SK-N-MC (cell line): ENCODE measurements around the gene SEL1L3.

ENCODE experiments used
- EZH2 ChIP-seq: fragments of 200-600 bp; sonication (generic); IDR thresholded peaks from one replicate; pipeline ENCODE4 v1.6.1; 2017; ENCODE audit warnings: antibody characterized with exemption
- FOXP2 ChIP-seq: optimal IDR thresholded peaks from 2 replicates; pipeline ENCODE3; 2011; ENCODE audit warnings: mild to moderate bottlenecking, moderate library complexity; ENCODE audit not compliant: insufficient read depth; ENCODE audit errors: extremely low read length, control extremely low read depth
- POLR2AphosphoS5 ChIP-seq: IDR thresholded peaks from 2 replicates; pipeline ENCODE4 v1.6.1; 2012; ENCODE audit warnings: mild to moderate bottlenecking, low read depth, low read length, borderline replicate concordance

DNA sequence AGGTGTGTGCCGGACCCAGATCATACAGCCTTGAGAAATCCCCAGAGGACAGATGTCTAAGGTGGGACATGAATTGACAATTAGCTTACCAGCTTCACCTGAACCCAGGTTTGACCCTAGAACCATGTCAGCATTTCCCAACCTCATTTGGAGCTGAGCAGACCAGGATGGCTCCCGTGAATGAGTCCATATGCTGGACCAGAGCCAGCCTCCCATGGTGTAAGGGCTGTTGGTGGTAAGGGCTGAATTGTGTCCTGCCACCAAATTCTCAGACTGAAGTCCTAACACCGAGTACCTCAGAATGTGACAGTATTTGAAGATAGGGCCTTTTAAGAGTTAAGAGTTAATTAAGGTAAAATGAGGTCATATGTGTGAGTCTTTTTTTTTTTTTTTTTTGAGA, 118.8 kb downstream of the SEL1L3 start:
- no peak for TF ChIP-seq FOXP2
- no peak for TF ChIP-seq EZH2
- TF ChIP-seq POLR2AphosphoS5 = no peak
